ENCODE measurements around the gene COX10. TPM values are rescaled to one million over a fixed set of nuclear protein-coding genes. Genes with fewer than 3 reads are reported as not detected.

Gene COX10
- total RNA-seq, 1 donor from 2014 or later: 33.5 TPM

GRCh38 chr17:14201021-14201987 is 132.0 kb downstream of the COX10 start:
- Mint-ChIP-seq H3K4me3 (peak overlapping the region; percentile 76), H3K9me3 (no peaks in the 10 kb centered on the region), H3K27ac (peak overlapping the region; percentile 97), H3K27me3 (no peaks in the 10 kb centered on the region), H3K36me3 (ENCODE audit: low read depth) (peaks cover 36% of the 10 kb centered on the region), H3K4me1 (peaks cover 94% of the 10 kb centered on the region)
- peak; percentile 91 for DNase-seq
- intact Hi-C loops (cut with micrococcal nuclease): loop anchor here (1.0 to 5.0 kb wide), 5 partner anchors 82 to 604 kb away; no protein-coding TSS in a partner anchor

- no peak for DNase-seq
- Mint-ChIP-seq H3K4me1 (peaks cover 87% of the 10 kb centered on the region), H3K9me3 (no peaks in the 10 kb centered on the region), H3K27ac (peak overlapping the region; percentile 97), H3K4me3 (peak overlapping the region; percentile 76), H3K36me3 (ENCODE audit: low read depth) (peaks cover 31% of the 10 kb centered on the region), H3K27me3 (no peaks in the 10 kb centered on the region)
- intact Hi-C loops (cut with micrococcal nuclease): loop anchor here (1.0 to 5.0 kb wide), 5 partner anchors 83 to 605 kb away; no protein-coding TSS in a partner anchor
These were observed 132.7 kb downstream of the COX10 start for GRCh38 chr17:14201988-14202380.

GRCh38 chr17:14202388-14203166 is 133.3 kb downstream of the COX10 start:
- Mint-ChIP-seq H3K4me3 (peak overlapping the region; percentile 76), H3K4me1 (peaks cover 84% of the 10 kb centered on the region)
- intact Hi-C loops (cut with micrococcal nuclease): loop anchor here (5.0 kb wide), 2 partner anchors 225 to 605 kb away; no protein-coding TSS in a partner anchor

DNA sequence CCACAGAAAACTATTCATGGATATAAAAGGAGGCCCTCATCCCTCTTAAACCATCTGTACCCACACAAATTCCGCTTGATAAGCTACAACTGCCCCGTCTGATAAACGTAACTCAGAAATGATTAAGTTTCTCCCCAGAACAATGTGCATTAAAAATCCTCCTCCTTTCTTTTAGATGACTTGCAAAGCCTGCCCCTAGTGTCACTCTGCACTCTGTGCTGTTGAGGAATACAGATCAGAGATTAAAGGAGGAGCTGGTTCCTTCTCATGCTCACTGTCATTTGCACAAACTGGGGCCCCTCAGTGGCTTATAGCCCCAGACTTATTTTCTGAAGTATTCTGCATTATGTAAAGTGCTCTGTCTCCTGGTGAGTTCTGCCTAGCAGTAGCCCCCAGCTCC is 134.1 kb downstream of the COX10 start:
- peak; percentile 82 for DNase-seq
- H3K4me3 Mint-ChIP-seq: peak overlapping the region; percentile 52
- peaks cover 76% of the 10 kb centered on the region for H3K4me1 Mint-ChIP-seq
- peaks cover 39% of the 10 kb centered on the region for H3K36me3 Mint-ChIP-seq (ENCODE audit: low read depth)
- H3K9me3 Mint-ChIP-seq: no peaks in the 10 kb centered on the region
- intact Hi-C loops (cut with micrococcal nuclease): loop anchor here (5.0 kb wide), 2 partner anchors 224 to 606 kb away; no protein-coding TSS in a partner anchor
- no peaks in the 10 kb centered on the region for H3K27me3 Mint-ChIP-seq
- H3K27ac Mint-ChIP-seq: peak overlapping the region; percentile 81

More at GRCh38 chr17:14202388-14203166, 133.3 kb downstream of the COX10 start:
- peak; percentile 69 for DNase-seq
- Mint-ChIP-seq H3K27me3 (no peaks in the 10 kb centered on the region), H3K36me3 (ENCODE audit: low read depth) (peaks cover 35% of the 10 kb centered on the region), H3K9me3 (no peaks in the 10 kb centered on the region), H3K27ac (peak overlapping the region; percentile 97)

GRCh38 chr17:14204084-14204483 is 134.8 kb downstream of the COX10 start:
- DNase-seq: peak; percentile 71
- no peaks in the 10 kb centered on the region for H3K27me3 Mint-ChIP-seq
- peak overlapping the region; percentile 81 for H3K27ac Mint-ChIP-seq
- H3K36me3 Mint-ChIP-seq (ENCODE audit: low read depth): peaks cover 42% of the 10 kb centered on the region
- intact Hi-C loops (cut with micrococcal nuclease): loop anchor here (5.0 kb wide), 2 partner anchors 223 to 607 kb away; no protein-coding TSS in a partner anchor
- H3K4me3 Mint-ChIP-seq: peak overlapping the region; percentile 52
- no peaks in the 10 kb centered on the region for H3K9me3 Mint-ChIP-seq
- H3K4me1 Mint-ChIP-seq: peaks cover 71% of the 10 kb centered on the region

DNA sequence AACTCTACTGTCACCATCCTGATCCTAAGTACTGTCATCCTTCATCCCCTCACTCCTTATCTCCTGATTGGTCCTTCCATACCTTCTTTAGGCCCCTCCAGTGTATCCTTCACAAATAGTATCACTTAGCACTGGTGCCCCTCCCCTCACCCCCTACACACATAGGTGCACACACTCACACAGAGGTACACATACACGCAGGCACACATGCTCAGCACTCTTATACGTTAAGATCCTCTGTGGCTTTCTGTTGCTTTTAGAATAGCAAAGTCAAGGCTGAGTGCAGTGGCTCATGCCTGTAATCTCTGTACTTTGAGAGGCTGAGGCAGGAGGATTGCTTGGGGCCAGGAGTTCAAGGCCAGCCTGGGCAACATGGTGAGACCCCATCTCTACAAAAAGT is 135.2 kb downstream of the COX10 start:
- intact Hi-C loops (cut with micrococcal nuclease): loop anchor here (5.0 kb wide), 2 partner anchors 223 to 607 kb away; no protein-coding TSS in a partner anchor
- H3K9me3 Mint-ChIP-seq: no peaks in the 10 kb centered on the region
- H3K4me1 Mint-ChIP-seq: peaks cover 70% of the 10 kb centered on the region
- peak overlapping the region; percentile 81 for H3K27ac Mint-ChIP-seq
- DNase-seq: peak; percentile 63
- peaks cover 42% of the 10 kb centered on the region for H3K36me3 Mint-ChIP-seq (ENCODE audit: low read depth)
- H3K27me3 Mint-ChIP-seq: no peaks in the 10 kb centered on the region
- peak overlapping the region; percentile 52 for H3K4me3 Mint-ChIP-seq

DNA sequence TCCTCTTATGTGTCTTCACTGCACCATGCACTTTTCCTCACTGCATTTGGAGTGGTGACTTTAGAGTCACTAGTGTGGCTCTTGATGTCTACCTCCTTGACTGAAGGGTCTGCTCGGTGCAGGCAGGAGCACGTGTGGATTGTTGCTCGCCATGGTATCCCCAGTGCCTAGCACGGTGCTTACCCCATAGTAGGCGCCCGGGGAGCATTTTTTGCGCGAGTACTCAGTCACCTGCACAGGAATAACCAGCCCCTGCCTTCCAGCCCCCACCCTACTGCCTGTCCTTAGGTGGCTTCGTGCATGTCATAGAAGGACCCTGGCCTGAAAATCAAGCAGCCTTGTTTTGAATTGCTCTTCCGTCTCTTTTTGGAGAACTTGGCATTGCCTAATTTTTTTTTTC is 136.1 kb downstream of the COX10 start:
- Mint-ChIP-seq H3K4me1 (peaks cover 66% of the 10 kb centered on the region), H3K4me3 (peak overlapping the region; percentile 69), H3K27me3 (no peaks in the 10 kb centered on the region), H3K9me3 (no peaks in the 10 kb centered on the region), H3K36me3 (ENCODE audit: low read depth) (peaks cover 48% of the 10 kb centered on the region), H3K27ac (peak overlapping the region; percentile 81)
- DNase-seq: peak; percentile 53
- intact Hi-C loops (cut with micrococcal nuclease): no loop called here

DNA sequence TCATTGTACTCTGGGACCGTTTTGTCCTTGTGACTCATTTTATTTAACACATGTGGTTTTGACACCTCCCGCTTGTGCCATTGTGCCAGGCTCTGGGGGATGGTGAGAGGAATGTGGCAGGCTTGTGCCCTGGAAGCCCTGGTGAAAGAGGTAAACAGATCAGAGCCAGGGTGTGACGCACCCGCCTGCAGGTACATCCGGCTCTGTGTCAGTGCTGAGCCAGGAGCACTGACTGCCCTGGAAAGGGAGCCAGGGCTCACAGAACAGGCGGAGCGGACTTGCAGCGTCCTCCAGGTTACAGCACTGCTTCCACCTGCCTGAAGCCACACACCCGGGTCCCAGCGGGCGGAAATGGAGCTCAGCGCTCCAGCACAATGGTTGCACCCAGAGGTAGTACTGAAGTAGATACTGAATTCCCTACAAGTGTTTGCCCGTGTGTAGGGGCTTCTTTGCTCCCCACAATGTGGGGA is 136.7 kb downstream of the COX10 start:
- peak overlapping the region; percentile 81 for H3K27ac Mint-ChIP-seq
- H3K27me3 Mint-ChIP-seq: no peaks in the 10 kb centered on the region
- no peaks in the 10 kb centered on the region for H3K9me3 Mint-ChIP-seq
- H3K4me1 Mint-ChIP-seq: peaks cover 61% of the 10 kb centered on the region
- no peak overlapping the region for H3K4me3 Mint-ChIP-seq
- intact Hi-C loops (cut with micrococcal nuclease): no loop called here
- DNase-seq: peak; percentile 73
- peaks cover 54% of the 10 kb centered on the region for H3K36me3 Mint-ChIP-seq (ENCODE audit: low read depth)

- Mint-ChIP-seq H3K27me3 (no peaks in the 10 kb centered on the region), H3K9me3 (no peaks in the 10 kb centered on the region), H3K36me3 (ENCODE audit: low read depth) (peaks cover 63% of the 10 kb centered on the region), H3K4me1 (peaks cover 60% of the 10 kb centered on the region), H3K4me3 (no peak overlapping the region), H3K27ac (no peak overlapping the region)
- intact Hi-C loops (cut with micrococcal nuclease): no loop called here
- peak; percentile 48 for DNase-seq
These were observed 137.6 kb downstream of the COX10 start for GRCh38 chr17:14206891-14207290.

DNA sequence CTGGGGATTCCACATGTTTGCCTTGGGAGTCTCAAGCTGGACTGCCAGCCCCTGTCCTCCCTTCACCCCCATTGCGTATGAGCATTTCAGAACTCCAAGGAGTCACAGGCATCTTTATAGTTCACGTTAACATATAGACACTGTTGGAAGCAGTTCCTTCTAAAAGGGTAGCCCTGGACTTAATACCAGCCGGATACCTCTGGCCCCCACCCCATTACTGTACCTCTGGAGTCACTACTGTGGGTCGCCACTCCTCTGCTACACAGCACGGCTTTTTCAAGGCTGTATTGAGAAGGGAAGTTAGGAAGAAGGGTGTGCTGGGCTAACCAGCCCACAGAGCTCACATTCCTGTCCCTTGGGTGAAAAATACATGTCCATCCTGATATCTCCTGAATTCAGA is 138.5 kb downstream of the COX10 start:
- no peak overlapping the region for H3K4me3 Mint-ChIP-seq
- no peaks in the 10 kb centered on the region for H3K27me3 Mint-ChIP-seq
- DNase-seq: peak; percentile 49
- intact Hi-C loops (cut with micrococcal nuclease): no loop called here
- no peaks in the 10 kb centered on the region for H3K9me3 Mint-ChIP-seq
- peaks cover 67% of the 10 kb centered on the region for H3K36me3 Mint-ChIP-seq (ENCODE audit: low read depth)
- peak overlapping the region; percentile 42 for H3K27ac Mint-ChIP-seq
- H3K4me1 Mint-ChIP-seq: peaks cover 51% of the 10 kb centered on the region

DNA sequence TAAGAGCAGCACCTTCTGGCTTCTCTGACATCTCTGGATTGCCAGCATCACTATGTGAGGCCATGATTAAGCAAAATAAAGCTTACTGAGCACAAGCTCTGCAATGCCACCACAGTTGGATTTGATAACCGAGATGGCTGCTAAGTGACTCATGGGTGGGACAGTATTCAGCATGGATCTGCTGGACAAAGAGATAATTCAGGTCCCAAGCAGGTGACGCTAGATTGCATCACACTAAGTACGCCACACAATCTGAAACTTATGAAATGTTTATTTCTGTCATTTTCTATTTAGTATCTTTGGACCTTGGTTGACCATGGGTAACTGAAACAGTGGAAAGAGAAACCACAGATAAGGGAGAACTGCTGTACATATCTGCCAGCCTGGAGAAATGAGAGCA is 139.9 kb downstream of the COX10 start:
- no peak overlapping the region for H3K27ac Mint-ChIP-seq
- H3K4me1 Mint-ChIP-seq: peaks cover 39% of the 10 kb centered on the region
- peaks cover 75% of the 10 kb centered on the region for H3K36me3 Mint-ChIP-seq (ENCODE audit: low read depth)
- intact Hi-C loops (cut with micrococcal nuclease): no loop called here
- no peaks in the 10 kb centered on the region for H3K9me3 Mint-ChIP-seq
- H3K4me3 Mint-ChIP-seq: no peak overlapping the region
- H3K27me3 Mint-ChIP-seq: no peaks in the 10 kb centered on the region
- DNase-seq: no peak

- intact Hi-C loops (cut with micrococcal nuclease): no loop called here
- Mint-ChIP-seq H3K9me3 (no peaks in the 10 kb centered on the region), H3K27me3 (no peaks in the 10 kb centered on the region), H3K4me3 (no peak overlapping the region), H3K27ac (no peak overlapping the region), H3K4me1 (peaks cover 20% of the 10 kb centered on the region), H3K36me3 (ENCODE audit: low read depth) (peaks cover 66% of the 10 kb centered on the region)
- DNase-seq: no peak
These were observed 141.9 kb downstream of the COX10 start for GRCh38 chr17:14211246-14211645.

GRCh38 chr17:14211801-14212200 is 142.5 kb downstream of the COX10 start:
- DNase-seq: peak; percentile 77
- Mint-ChIP-seq H3K4me1 (peaks cover 20% of the 10 kb centered on the region), H3K27ac (no peak overlapping the region), H3K36me3 (ENCODE audit: low read depth) (peaks cover 71% of the 10 kb centered on the region), H3K4me3 (no peak overlapping the region), H3K27me3 (no peaks in the 10 kb centered on the region), H3K9me3 (no peaks in the 10 kb centered on the region)
- intact Hi-C loops (cut with micrococcal nuclease): no loop called here
